MM.1S (cell line): Measurements from ENCODE around the gene IKBKE.

ENCODE experiments used
- EZH2 ChIP-seq: fragments of 300-600 bp; sonication (generic); optimal IDR thresholded peaks from 2 replicates; pipeline ENCODE3; 2017; ENCODE audit warnings: low read depth, mild to moderate bottlenecking, antibody characterized with exemption, low read length, mixed read lengths
- EZH2phosphoT487 ChIP-seq: fragments of 300-600 bp; sonication (generic); IDR thresholded peaks from 2 replicates; pipeline ENCODE4 v1.6.1; 2018; ENCODE audit warnings: antibody characterized with exemption, low read length
- TF ChIP-seq, protein P1 (sequence below): fragments of 300-600 bp; sonication (generic); IDR thresholded peaks from 2 replicates; pipeline ENCODE4 v1.5.1; 2016; ENCODE audit warnings: antibody characterized with exemption, low read length, mixed read lengths

DNA sequence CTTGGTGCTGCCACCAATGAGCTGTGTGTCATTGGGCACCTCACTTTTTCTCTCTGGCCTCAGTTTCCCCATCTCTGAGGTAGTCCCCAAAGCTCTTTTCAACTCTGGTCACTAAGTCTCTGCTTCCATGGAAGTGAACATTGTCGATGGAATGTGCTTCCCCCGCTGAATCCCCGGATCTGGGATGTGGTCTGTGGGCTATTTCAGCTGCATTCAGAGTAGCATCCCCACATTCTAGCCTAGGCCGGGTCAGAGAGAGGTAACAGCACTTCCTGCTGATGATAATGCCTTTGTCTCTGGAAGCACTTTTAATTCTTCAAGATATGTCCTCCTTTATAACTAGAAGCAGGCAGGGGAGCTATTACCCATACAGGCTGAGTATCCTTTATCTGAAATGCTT is 66.9 kb downstream of the IKBKE start:
- TF ChIP-seq, protein P1, sequence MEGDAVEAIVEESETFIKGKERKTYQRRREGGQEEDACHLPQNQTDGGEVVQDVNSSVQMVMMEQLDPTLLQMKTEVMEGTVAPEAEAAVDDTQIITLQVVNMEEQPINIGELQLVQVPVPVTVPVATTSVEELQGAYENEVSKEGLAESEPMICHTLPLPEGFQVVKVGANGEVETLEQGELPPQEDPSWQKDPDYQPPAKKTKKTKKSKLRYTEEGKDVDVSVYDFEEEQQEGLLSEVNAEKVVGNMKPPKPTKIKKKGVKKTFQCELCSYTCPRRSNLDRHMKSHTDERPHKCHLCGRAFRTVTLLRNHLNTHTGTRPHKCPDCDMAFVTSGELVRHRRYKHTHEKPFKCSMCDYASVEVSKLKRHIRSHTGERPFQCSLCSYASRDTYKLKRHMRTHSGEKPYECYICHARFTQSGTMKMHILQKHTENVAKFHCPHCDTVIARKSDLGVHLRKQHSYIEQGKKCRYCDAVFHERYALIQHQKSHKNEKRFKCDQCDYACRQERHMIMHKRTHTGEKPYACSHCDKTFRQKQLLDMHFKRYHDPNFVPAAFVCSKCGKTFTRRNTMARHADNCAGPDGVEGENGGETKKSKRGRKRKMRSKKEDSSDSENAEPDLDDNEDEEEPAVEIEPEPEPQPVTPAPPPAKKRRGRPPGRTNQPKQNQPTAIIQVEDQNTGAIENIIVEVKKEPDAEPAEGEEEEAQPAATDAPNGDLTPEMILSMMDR = no peak
- no peak for TF ChIP-seq EZH2
- no peak for TF ChIP-seq EZH2phosphoT487
